ENCODE data around the gene COL1A1. TPM values are rescaled to one million over a fixed set of nuclear protein-coding genes. Genes with fewer than 3 reads are reported as not detected.

The COL1A1 gene
- total and polyA plus RNA-seq, 4 donors, result 8.3 to 72.5 (median 35.8) TPM

GRCh38 chr17:50171371-50172071 is 29.9 kb downstream of the COL1A1 start:
- no peak for DNase-seq (ENCODE audit: low spot score)
- Histone ChIP-seq H3K4me3 (ENCODE audit: low read depth in 1 of 3, low read length in 3 of 3) (no peak overlapping the region), H3K9ac (ENCODE audit: low read depth in 1 of 2, low read length in 2 of 2) (no peak overlapping the region), H3K27me3 (ENCODE audit: control insufficient read depth in 4 of 4, insufficient read depth in 4 of 4, low read length in 3 of 4) (no peaks in the 10 kb centered on the region), H3K9me3 (ENCODE audit: control insufficient read depth in 4 of 4, low read length in 3 of 4) (no peaks in the 10 kb centered on the region), H3K27ac (ENCODE audit: low read depth in 1 of 2, low read length in 2 of 2) (no peak overlapping the region), H3K4me1 (ENCODE audit: control insufficient read depth in 4 of 4, insufficient read depth in 4 of 4, low read length in 3 of 4) (no peaks in the 10 kb centered on the region), H3K36me3 (ENCODE audit: control insufficient read depth in 4 of 4, insufficient read depth in 3 of 4, low read depth in 1 of 4, low read length in 3 of 4) (no peaks in the 10 kb centered on the region)
- 92% methylated on average over 17 of the region's 17 CpGs for WGBS
- TF ChIP-seq NR2F2 (IDR thresholded peaks at IDR 0.05), result no peak
- no peak for TF ChIP-seq RXRA (IDR thresholded peaks at IDR 0.05)
- no peak for TF ChIP-seq ATF3 (IDR thresholded peaks at IDR 0.05)
- TF ChIP-seq HNF4G (IDR thresholded peaks at IDR 0.05), result no peak
- TF ChIP-seq TAF1 (conservative IDR thresholded peaks at IDR 0.05), result no peak
- TF ChIP-seq, protein P1, sequence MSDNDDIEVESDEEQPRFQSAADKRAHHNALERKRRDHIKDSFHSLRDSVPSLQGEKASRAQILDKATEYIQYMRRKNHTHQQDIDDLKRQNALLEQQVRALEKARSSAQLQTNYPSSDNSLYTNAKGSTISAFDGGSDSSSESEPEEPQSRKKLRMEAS (IDR thresholded peaks at IDR 0.05), result no peak
- TF ChIP-seq, protein P2, sequence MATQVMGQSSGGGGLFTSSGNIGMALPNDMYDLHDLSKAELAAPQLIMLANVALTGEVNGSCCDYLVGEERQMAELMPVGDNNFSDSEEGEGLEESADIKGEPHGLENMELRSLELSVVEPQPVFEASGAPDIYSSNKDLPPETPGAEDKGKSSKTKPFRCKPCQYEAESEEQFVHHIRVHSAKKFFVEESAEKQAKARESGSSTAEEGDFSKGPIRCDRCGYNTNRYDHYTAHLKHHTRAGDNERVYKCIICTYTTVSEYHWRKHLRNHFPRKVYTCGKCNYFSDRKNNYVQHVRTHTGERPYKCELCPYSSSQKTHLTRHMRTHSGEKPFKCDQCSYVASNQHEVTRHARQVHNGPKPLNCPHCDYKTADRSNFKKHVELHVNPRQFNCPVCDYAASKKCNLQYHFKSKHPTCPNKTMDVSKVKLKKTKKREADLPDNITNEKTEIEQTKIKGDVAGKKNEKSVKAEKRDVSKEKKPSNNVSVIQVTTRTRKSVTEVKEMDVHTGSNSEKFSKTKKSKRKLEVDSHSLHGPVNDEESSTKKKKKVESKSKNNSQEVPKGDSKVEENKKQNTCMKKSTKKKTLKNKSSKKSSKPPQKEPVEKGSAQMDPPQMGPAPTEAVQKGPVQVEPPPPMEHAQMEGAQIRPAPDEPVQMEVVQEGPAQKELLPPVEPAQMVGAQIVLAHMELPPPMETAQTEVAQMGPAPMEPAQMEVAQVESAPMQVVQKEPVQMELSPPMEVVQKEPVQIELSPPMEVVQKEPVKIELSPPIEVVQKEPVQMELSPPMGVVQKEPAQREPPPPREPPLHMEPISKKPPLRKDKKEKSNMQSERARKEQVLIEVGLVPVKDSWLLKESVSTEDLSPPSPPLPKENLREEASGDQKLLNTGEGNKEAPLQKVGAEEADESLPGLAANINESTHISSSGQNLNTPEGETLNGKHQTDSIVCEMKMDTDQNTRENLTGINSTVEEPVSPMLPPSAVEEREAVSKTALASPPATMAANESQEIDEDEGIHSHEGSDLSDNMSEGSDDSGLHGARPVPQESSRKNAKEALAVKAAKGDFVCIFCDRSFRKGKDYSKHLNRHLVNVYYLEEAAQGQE (IDR thresholded peaks at IDR 0.05), result no peak
- no peak for TF ChIP-seq YY1 (IDR thresholded peaks at IDR 0.05)
- no peak for TF ChIP-seq GABPA (IDR thresholded peaks at IDR 0.05 in 1 of 2, conservative IDR thresholded peaks at IDR 0.05 in 1 of 2)
- TF ChIP-seq CTCF (IDR thresholded peaks at IDR 0.05; ENCODE audit: low read depth, low read length, missing input control), result no peak
- no peak for TF ChIP-seq RAD21 (IDR thresholded peaks at IDR 0.05)
- TF ChIP-seq FOXA1 (IDR thresholded peaks at IDR 0.05), result no peak

DNA sequence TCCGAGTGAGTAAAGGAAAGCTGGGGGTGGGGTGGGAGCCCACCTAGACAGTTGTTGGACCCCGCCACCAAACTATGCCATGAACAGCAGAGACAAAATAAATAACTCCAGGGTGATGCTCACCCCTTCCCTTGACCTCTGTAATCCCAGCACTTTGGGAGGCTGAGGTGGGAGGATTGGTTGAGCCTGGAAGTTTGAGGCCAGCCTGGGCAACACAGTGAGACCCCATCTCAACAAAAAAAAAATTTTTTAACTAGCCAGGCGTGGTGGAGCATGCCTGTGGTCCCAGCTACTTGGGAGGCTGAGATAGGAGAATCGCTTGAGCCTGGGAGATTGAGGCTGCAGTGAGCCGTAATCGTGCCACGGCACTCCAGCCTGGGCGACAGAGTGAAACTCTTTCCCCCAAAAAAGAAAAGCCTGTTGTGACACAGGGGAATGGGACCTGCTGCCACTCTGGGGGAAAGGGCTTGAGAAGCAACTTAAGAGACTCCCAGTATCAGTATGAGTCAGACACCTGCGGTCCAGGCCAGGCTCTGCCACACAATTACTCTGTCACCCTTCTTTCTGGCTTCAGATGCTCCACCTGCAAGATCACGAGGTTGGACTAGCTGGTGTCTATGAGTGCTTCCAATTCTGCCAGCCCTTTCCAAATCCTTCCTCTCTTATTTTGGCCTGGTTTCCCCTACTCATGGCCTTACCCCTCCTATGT is 30.6 kb downstream of the COL1A1 start:
- no peak overlapping the region for H3K9ac ChIP-seq (ENCODE audit: low read depth in 1 of 2, low read length in 2 of 2)
- no peak for TF ChIP-seq TAF1 (conservative IDR thresholded peaks at IDR 0.05)
- no peak for TF ChIP-seq RXRA (IDR thresholded peaks at IDR 0.05)
- 88% methylated on average over 10 of the region's 10 CpGs for WGBS
- H3K4me1 ChIP-seq (ENCODE audit: control insufficient read depth in 4 of 4, insufficient read depth in 4 of 4, low read length in 3 of 4), result no peaks in the 10 kb centered on the region
- no peak for DNase-seq (ENCODE audit: low spot score)
- H3K4me3 ChIP-seq (ENCODE audit: low read depth in 1 of 3, low read length in 3 of 3), result no peak overlapping the region
- H3K9me3 ChIP-seq (ENCODE audit: control insufficient read depth in 4 of 4, low read length in 3 of 4), result no peaks in the 10 kb centered on the region
- no peak overlapping the region for H3K27ac ChIP-seq (ENCODE audit: low read depth in 1 of 2, low read length in 2 of 2)
- no peaks in the 10 kb centered on the region for H3K36me3 ChIP-seq (ENCODE audit: control insufficient read depth in 4 of 4, insufficient read depth in 3 of 4, low read depth in 1 of 4, low read length in 3 of 4)
- H3K27me3 ChIP-seq (ENCODE audit: control insufficient read depth in 4 of 4, insufficient read depth in 4 of 4, low read length in 3 of 4), result no peaks in the 10 kb centered on the region

Data from liver (tissue), 9 donors.